ENCODE results near the gene LIN7A.

LIN7A gene, protein sequence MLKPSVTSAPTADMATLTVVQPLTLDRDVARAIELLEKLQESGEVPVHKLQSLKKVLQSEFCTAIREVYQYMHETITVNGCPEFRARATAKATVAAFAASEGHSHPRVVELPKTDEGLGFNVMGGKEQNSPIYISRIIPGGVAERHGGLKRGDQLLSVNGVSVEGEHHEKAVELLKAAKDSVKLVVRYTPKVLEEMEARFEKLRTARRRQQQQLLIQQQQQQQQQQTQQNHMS

GRCh38 chr12:80937391-80938238 lies at the start of gene LIN7A:
Gene LIN7A, minus strand, starts transcription at chr12:80937934. Its CDS starts 212 bp downstream, at chr12:80937722.
- no peak for TF ChIP-seq ZFX (IDR thresholded peaks at IDR 0.05; ENCODE audit: borderline replicate concordance)
- TF ChIP-seq CTCF (IDR thresholded peaks at IDR 0.05) = no peak
- peak within 1 kb of the TSS; percentile 75 for H3K27ac ChIP-seq

DNA sequence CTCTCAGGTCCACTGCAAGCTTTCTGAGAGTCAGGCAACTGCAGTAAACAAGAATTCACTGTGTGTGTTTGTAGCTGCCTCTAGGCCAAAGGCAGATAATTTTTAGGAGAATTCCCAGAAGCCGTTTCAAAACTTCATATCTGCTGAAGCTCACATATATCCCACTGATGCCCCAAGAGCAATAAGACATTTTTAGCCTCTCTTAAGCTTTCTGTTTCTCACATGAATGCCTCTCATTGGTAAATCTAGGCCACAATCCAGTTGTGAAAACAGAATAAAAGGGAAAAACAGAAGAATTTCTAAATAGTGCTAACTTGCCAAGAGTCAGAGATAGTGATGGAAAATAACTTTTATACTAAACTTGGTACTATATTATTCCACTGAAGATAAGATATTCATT lies 48.5 kb upstream of the LIN7A start:
- TF ChIP-seq CTCF (IDR thresholded peaks at IDR 0.05) = no peak
- no peak for TF ChIP-seq ZFX (IDR thresholded peaks at IDR 0.05; ENCODE audit: borderline replicate concordance)
- no peak overlapping the region for H3K27ac ChIP-seq

DNA sequence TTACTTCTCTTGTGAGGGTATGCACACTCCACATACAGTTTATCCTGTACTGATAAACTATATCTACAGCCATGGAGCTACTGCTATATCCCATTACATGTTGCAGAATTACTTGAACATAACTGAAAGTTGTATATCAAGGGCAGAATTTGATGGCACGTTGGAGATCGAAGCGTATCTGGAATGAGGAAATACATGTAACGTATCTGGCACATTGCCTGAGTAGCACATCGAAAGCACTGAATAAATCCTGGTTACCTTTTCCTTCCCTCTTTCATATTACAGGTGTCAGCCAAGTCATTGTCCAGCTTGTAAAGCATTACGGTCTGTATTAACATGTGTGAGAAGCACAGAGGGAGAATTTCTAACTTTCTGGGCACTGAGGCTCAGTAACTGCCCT lies 42.1 kb upstream of the LIN7A start:
- TF ChIP-seq CTCF (IDR thresholded peaks at IDR 0.05) (no peak), ZFX (IDR thresholded peaks at IDR 0.05; ENCODE audit: borderline replicate concordance) (no peak)
- H3K27ac ChIP-seq = no peak overlapping the region

- H3K27ac ChIP-seq = no peak overlapping the region
- no peak for TF ChIP-seq ZFX (IDR thresholded peaks at IDR 0.05; ENCODE audit: borderline replicate concordance)
- TF ChIP-seq CTCF (IDR thresholded peaks at IDR 0.05) = no peak
Measured at GRCh38 chr12:80979251-80979650, 41.5 kb upstream of the LIN7A start.

GRCh38 chr12:80977346-80977745 lies 39.6 kb upstream of the LIN7A start:
- no peak overlapping the region for H3K27ac ChIP-seq
- TF ChIP-seq ZFX (IDR thresholded peaks at IDR 0.05; ENCODE audit: borderline replicate concordance) (no peak), CTCF (IDR thresholded peaks at IDR 0.05) (no peak)

GRCh38 chr12:80968326-80968725 lies 30.6 kb upstream of the LIN7A start:
- TF ChIP-seq ZFX (IDR thresholded peaks at IDR 0.05; ENCODE audit: borderline replicate concordance) = no peak
- H3K27ac ChIP-seq = no peak overlapping the region

GRCh38 chr12:80967565-80967964 lies 29.8 kb upstream of the LIN7A start:
- no peak overlapping the region for H3K27ac ChIP-seq
- TF ChIP-seq ZFX (IDR thresholded peaks at IDR 0.05; ENCODE audit: borderline replicate concordance) (no peak), CTCF (IDR thresholded peaks at IDR 0.05) (no peak)
